ENCODE data around the gene AICDA. TPM values are rescaled to one million over a fixed set of nuclear protein-coding genes. Genes with fewer than 3 reads are reported as not detected.

The AICDA gene
- total RNA-seq, 1 experiment from 2014 or later = 0.13 TPM

- peak; percentile 61 for ATAC-seq
- ChIA-PET CTCF (interaction anchor here (0.6 to 5.9 kb wide), 28 partner anchors 9 to 442 kb away, joined by 3 to 67 read pairs (median 4); partner anchors contain the start of gene A2ML1), POLR2A (no interaction called here)
- Mint-ChIP-seq H3K27me3 (ENCODE audit: low read depth) (peaks cover 6% of the 10 kb centered on the region), H3K27ac (no peak overlapping the region), H3K4me1 (peaks cover 34% of the 10 kb centered on the region), H3K4me3 (no peak overlapping the region), H3K36me3 (no peaks in the 10 kb centered on the region), H3K9me3 (no peaks in the 10 kb centered on the region)
- DNase-seq (ENCODE audit: low spot score) = peak; percentile 33
- TF ChIP-seq FOXP4 (CRISPR knock-in tag; IDR thresholded peaks at IDR 0.05) = no peak
- TF ChIP-seq CTCF (IDR thresholded peaks at IDR 0.05) = peak; percentile 37; the same call in 1 of the 2 replicates
Observed at GRCh38 chr12:8609061-8609570, 3.5 kb downstream of the AICDA start.

DNA sequence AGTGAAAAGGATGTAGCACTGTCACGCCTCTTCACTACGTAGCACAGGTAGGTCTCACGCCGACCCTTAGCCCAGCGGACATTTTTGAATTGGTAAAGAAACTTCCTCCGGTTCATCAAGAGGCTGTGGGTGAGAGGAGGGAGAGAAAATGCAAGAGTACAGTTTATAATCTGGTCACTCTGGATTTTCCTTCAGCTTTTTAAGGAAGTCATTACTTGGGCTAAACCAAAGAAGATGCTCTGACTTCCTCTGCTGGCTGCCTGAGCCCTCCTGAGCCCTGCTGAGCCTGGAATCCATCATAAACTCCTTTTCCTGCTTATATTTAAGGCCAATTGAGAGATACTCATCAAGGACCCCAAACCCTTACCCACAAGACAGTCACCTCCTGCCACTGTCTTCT is 5.8 kb downstream of the AICDA start:
- ChIA-PET POLR2A (no interaction called here), CTCF (interaction anchor here (1.5 kb wide), 1 partner anchor 217 kb away, joined by 6 read pairs; no protein-coding TSS in a partner anchor)
- no peak for ATAC-seq

GRCh38 chr12:8605057-8605456 is 7.6 kb downstream of the AICDA start:
- POLR2A ChIA-PET = no interaction called here
- no peak overlapping the region for H3K27ac Mint-ChIP-seq
- CTCF ChIA-PET = interaction anchor here (1.1 to 2.0 kb wide), 2 partner anchors 43 to 61 kb away, joined by 4 to 8 read pairs; no protein-coding TSS in a partner anchor

More for the DNA sequence above, 5.8 kb downstream of the AICDA start:
- H3K36me3 Mint-ChIP-seq = no peaks in the 10 kb centered on the region
- H3K27ac Mint-ChIP-seq = no peak overlapping the region
- no peaks in the 10 kb centered on the region for H3K9me3 Mint-ChIP-seq
- no peak for DNase-seq (ENCODE audit: low spot score)
- H3K27me3 Mint-ChIP-seq (ENCODE audit: low read depth) = peaks cover 6% of the 10 kb centered on the region
- H3K4me3 Mint-ChIP-seq = no peak overlapping the region
- TF ChIP-seq RORB (CRISPR knock-in tag; IDR thresholded peaks at IDR 0.05) (no peak), NR3C1 (CRISPR knock-in tag; conservative IDR thresholded peaks at IDR 0.05; ENCODE audit: low read depth) (no peak), HMGA2 (CRISPR knock-in tag; IDR thresholded peaks at IDR 0.05) (no peak)
- H3K4me1 Mint-ChIP-seq = peaks cover 35% of the 10 kb centered on the region

More at GRCh38 chr12:8605057-8605456, 7.6 kb downstream of the AICDA start:
- ATAC-seq = no peak
- no peaks in the 10 kb centered on the region for H3K36me3 Mint-ChIP-seq
- TF ChIP-seq TCF7 (CRISPR knock-in tag; IDR thresholded peaks at IDR 0.05; ENCODE audit: low read depth) (no peak), NR3C1 (CRISPR knock-in tag; conservative IDR thresholded peaks at IDR 0.05; ENCODE audit: low read depth) (no peak), USF1 (CRISPR knock-in tag; IDR thresholded peaks at IDR 0.05) (no peak), MAX (CRISPR knock-in tag; IDR thresholded peaks at IDR 0.05) (peak; percentile 67), AR (CRISPR knock-in tag; IDR thresholded peaks at IDR 0.05) (no peak), CREB1 (CRISPR knock-in tag; IDR thresholded peaks at IDR 0.05) (no peak), FOXP1 (CRISPR knock-in tag; IDR thresholded peaks at IDR 0.05; ENCODE audit: borderline replicate concordance) (peak; percentile 44; the same call in 1 of the 2 replicates), GTF2I (CRISPR knock-in tag; conservative IDR thresholded peaks at IDR 0.05) (no peak), ZNF396 (CRISPR knock-in tag; IDR thresholded peaks at IDR 0.05; ENCODE audit: borderline replicate concordance) (no peak), GABPB1 (CRISPR knock-in tag; IDR thresholded peaks at IDR 0.05) (no peak), TEAD1 (CRISPR knock-in tag; IDR thresholded peaks at IDR 0.05) (0 out of 2 replicates have a peak, but pooled peaks have one; percentile 25)
- peaks cover 35% of the 10 kb centered on the region for H3K4me1 Mint-ChIP-seq
- no peak for DNase-seq (ENCODE audit: low spot score)
- H3K27me3 Mint-ChIP-seq (ENCODE audit: low read depth) = peaks cover 6% of the 10 kb centered on the region
- no peaks in the 10 kb centered on the region for H3K9me3 Mint-ChIP-seq
- H3K4me3 Mint-ChIP-seq = no peak overlapping the region

All from WTC11 (cell line).